ENCODE measurements around the gene ELFN1.

DNA sequence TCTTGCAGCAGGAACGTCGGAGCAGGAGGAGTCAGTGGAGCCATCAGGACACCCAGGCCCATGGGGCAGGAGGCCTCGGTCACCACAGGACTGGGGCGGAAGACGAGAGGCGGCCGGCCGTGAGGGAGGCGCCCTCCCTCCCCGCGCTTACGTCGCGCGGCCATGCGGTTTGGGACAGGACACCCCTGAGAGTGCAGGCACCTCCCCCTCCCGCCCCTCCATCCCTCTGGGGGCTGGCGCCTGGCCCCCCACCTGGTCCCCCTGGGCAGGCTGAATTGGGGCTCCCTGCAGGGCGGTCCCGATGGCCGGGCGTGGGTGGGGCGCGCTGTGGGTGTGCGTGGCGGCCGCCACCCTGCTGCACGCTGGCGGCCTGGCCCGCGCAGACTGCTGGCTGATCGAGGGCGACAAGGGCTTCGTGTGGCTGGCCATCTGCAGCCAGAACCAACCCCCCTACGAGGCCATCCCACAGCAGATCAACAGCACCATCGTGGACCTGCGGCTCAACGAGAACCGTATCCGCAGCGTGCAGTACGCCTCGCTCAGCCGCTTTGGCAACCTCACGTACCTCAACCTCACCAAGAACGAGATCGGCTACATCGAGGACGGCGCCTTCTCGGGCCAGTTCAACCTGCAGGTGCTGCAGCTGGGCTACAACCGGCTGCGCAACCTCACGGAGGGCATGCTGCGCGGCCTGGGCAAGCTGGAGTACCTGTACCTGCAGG is 74.4 kb downstream of the ELFN1 start:
- TF ChIP-seq, protein P1, sequence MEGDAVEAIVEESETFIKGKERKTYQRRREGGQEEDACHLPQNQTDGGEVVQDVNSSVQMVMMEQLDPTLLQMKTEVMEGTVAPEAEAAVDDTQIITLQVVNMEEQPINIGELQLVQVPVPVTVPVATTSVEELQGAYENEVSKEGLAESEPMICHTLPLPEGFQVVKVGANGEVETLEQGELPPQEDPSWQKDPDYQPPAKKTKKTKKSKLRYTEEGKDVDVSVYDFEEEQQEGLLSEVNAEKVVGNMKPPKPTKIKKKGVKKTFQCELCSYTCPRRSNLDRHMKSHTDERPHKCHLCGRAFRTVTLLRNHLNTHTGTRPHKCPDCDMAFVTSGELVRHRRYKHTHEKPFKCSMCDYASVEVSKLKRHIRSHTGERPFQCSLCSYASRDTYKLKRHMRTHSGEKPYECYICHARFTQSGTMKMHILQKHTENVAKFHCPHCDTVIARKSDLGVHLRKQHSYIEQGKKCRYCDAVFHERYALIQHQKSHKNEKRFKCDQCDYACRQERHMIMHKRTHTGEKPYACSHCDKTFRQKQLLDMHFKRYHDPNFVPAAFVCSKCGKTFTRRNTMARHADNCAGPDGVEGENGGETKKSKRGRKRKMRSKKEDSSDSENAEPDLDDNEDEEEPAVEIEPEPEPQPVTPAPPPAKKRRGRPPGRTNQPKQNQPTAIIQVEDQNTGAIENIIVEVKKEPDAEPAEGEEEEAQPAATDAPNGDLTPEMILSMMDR (IDR thresholded peaks at IDR 0.05; ENCODE audit: insufficient read depth, low read length, poor library complexity, severe bottlenecking) = no peak
- TF ChIP-seq EZH2phosphoT487 (conservative IDR thresholded peaks at IDR 0.05; ENCODE audit: low read length) = no peak
